Karpas-422 (cell line): ENCODE data around the gene HDAC3. TPM values are rescaled to one million over a fixed set of nuclear protein-coding genes. Genes with fewer than 3 reads are reported as not detected.

Source experiments
- DNase-seq: peaks from one replicate; pipeline ENCODE4 v3.0.0-alpha.2; 2015
- H2AFZ ChIP-seq: fragments of 200-600 bp; sonication (generic); 2 replicates; pipeline ENCODE4 v1.6.1; 2014; ENCODE audit warnings: antibody characterized with exemption, low read length, mixed read lengths
- H3K27ac ChIP-seq: fragments of 200-600 bp; sonication (generic); 2 replicates; pipeline ENCODE4 v1.5.1; 2014; ENCODE audit warnings: mild to moderate bottlenecking, low read length, moderate library complexity
- H3K27me3 ChIP-seq: fragments of 200-600 bp; sonication (generic); 2 replicates; pipeline ENCODE4 v1.6.1; 2014; ENCODE audit warnings: low read length, mixed read lengths
- H3K36me3 ChIP-seq: fragments of 200-600 bp; sonication (generic); 2 replicates; pipeline ENCODE4 v1.6.1; 2014; ENCODE audit warnings: low read length, mixed read lengths; ENCODE audit not compliant: insufficient read depth
- H3K4me1 ChIP-seq: fragments of 200-600 bp; sonication (generic); 2 replicates; pipeline ENCODE4 v1.6.1; 2014; ENCODE audit warnings: mild to moderate bottlenecking, low read length, mixed read lengths
- H3K4me2 ChIP-seq: fragments of 200-600 bp; sonication (generic); 2 replicates; pipeline ENCODE4 v1.6.1; 2014; ENCODE audit warnings: low read length, low read depth, mild to moderate bottlenecking; ENCODE audit not compliant: poor library complexity, severe bottlenecking
- H3K4me3 ChIP-seq: fragments of 200-600 bp; sonication (generic); 2 replicates; pipeline ENCODE4 v1.5.1; 2014; ENCODE audit warnings: mild to moderate bottlenecking, antibody characterized with exemption, low read length, mixed read lengths
- H3K79me2 ChIP-seq: fragments of 200-600 bp; sonication (generic); 2 replicates; pipeline ENCODE4 v1.6.1; 2014; ENCODE audit warnings: mild to moderate bottlenecking, low read length, mixed read lengths
- H3K9ac ChIP-seq: fragments of 200-600 bp; sonication (generic); 2 replicates; pipeline ENCODE4 v1.6.0; 2014; ENCODE audit warnings: low read length
- H3K9me2 ChIP-seq: fragments of 200-600 bp; sonication (generic), shearing (Covaris generic); replicated peaks from 2 replicates; pipeline ENCODE4 v1.6.0; 2014; ENCODE audit warnings: mild to moderate bottlenecking, low read length, moderate library complexity; ENCODE audit not compliant: insufficient read depth
- H3K9me3 ChIP-seq: fragments of 300-700, 200-600 bp; sonication (generic); 2 replicates; pipeline ENCODE4 v1.6.1; 2014; ENCODE audit warnings: low read length, mixed read lengths
- H4K20me1 ChIP-seq: fragments of 200-600 bp; sonication (generic); 2 replicates; pipeline ENCODE4 v1.6.1; 2014; ENCODE audit warnings: mild to moderate bottlenecking, antibody characterized with exemption, low read length, low read depth; ENCODE audit not compliant: insufficient read depth
- total RNA-seq: library from RNA; depleted of rRNA; stranded (reverse); fragments of >200 nt; shearing (Covaris generic); gene quantifications from 2 replicates; pipeline ENCODE4 v1.2.3, GENCODE V29; 2014; ENCODE audit warnings: low replicate concordance

The HDAC3 gene
- total RNA-seq, 1 experiment from 2014 or later: 128 TPM

GRCh38 chr5:141640698-141641097 is 4.0 kb upstream of the HDAC3 start:
- Histone ChIP-seq H3K9me3 (no peaks in the 10 kb centered on the region), H3K36me3 (peaks cover 14% of the 10 kb centered on the region), H3K4me2 (no peak overlapping the region), H3K9me2 (no peaks in the 10 kb centered on the region), H3K27ac (no peak overlapping the region), H4K20me1 (peaks cover 9% of the 10 kb centered on the region), H3K4me1 (peaks cover 16% of the 10 kb centered on the region), H3K27me3 (no peaks in the 10 kb centered on the region), H3K9ac (no peak overlapping the region), H2AFZ (no peak overlapping the region), H3K79me2 (peaks cover 22% of the 10 kb centered on the region), H3K4me3 (no peak overlapping the region)
- DNase-seq: no peak

- H3K9me2 ChIP-seq: no peaks in the 10 kb centered on the region
These were observed 3.4 kb upstream of the HDAC3 start for GRCh38 chr5:141640051-141640415.

DNA sequence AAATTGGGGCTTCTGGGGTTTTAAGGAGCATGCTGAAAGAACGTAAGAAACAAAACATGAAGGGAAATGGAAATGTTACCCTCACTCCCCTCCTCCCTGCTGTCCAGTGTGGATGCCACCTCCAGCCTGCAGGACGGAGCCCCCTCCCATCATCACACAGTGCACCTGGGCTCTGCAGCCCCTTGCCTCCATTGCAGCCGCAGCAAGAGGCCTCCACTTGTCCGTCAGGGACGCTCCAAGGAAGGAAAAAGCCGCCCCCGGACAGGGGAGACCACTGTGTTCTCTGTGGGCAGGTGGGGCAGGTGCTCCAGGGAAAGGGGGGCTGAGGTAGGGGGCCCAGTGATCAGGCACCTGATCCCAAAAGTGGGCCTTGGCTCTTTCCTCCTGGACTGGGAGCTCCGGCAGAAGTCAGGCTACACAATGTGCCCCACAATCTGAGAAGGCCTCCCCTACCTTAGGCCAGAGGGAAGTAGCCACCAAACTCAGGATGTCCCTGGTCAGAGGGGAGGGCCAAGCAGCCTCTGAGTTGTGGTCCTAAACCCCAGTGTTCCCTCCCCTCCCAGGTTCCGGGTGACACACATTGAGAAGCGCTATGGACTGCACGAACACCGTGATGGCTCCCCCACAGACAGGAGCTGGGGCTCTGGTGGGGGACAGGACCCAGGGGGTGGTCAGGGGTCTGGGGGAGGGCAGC is 2.9 kb upstream of the HDAC3 start:
- H3K9me2 ChIP-seq: no peaks in the 10 kb centered on the region
- no peak overlapping the region for H3K27ac ChIP-seq
- no peak overlapping the region for H2AFZ ChIP-seq
- no peak overlapping the region for H3K9ac ChIP-seq
- H3K27me3 ChIP-seq: no peaks in the 10 kb centered on the region
- H3K4me3 ChIP-seq: no peak overlapping the region
- peaks cover 20% of the 10 kb centered on the region for H3K36me3 ChIP-seq
- H3K4me2 ChIP-seq: no peak overlapping the region
- H3K4me1 ChIP-seq: peaks cover 28% of the 10 kb centered on the region
- no peaks in the 10 kb centered on the region for H3K9me3 ChIP-seq
- H3K79me2 ChIP-seq: peaks cover 34% of the 10 kb centered on the region
- DNase-seq: no peak
- peaks cover 21% of the 10 kb centered on the region for H4K20me1 ChIP-seq

More at GRCh38 chr5:141640051-141640415, 3.4 kb upstream of the HDAC3 start:
- Histone ChIP-seq H3K4me1 (peaks cover 23% of the 10 kb centered on the region), H3K9me3 (no peaks in the 10 kb centered on the region), H2AFZ (no peak overlapping the region), H3K36me3 (peaks cover 14% of the 10 kb centered on the region), H3K9ac (no peak overlapping the region), H4K20me1 (peaks cover 15% of the 10 kb centered on the region), H3K79me2 (peaks cover 28% of the 10 kb centered on the region), H3K27ac (no peak overlapping the region), H3K27me3 (no peaks in the 10 kb centered on the region), H3K4me2 (no peak overlapping the region), H3K4me3 (no peak overlapping the region)
- DNase-seq: no peak

DNA sequence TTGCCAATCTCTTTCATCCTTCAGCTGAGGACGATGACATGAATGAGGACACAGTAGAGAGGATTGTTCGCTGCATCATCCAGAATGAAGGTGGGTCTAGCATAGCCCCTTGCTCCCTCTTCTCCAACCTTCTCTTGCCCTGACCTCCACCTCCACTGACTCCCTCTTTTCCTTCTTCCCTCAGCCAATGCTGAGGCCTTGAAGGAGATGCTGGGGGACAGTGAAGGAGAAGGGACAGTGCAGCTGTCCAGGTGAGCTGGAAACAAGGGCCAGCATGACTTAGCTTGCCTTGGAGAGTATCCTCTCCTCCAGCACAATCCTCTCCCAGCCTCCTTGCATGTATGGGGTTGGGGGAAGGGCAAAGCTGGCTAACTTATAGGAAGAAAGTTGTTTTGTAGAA is 2.1 kb upstream of the HDAC3 start:
- Histone ChIP-seq H3K4me3 (peak overlapping the region; percentile 95), H4K20me1 (peaks cover 26% of the 10 kb centered on the region), H3K27me3 (no peaks in the 10 kb centered on the region), H3K9ac (peak overlapping the region; percentile 92), H3K79me2 (peaks cover 41% of the 10 kb centered on the region), H2AFZ (no peak overlapping the region), H3K36me3 (peaks cover 26% of the 10 kb centered on the region), H3K9me2 (no peaks in the 10 kb centered on the region), H3K4me1 (peaks cover 34% of the 10 kb centered on the region), H3K4me2 (peak overlapping the region; percentile 95), H3K27ac (0 out of 2 replicates have a peak overlapping the region, but pooled peaks have one; percentile 41), H3K9me3 (no peaks in the 10 kb centered on the region)
- DNase-seq: no peak

- peak overlapping the region; percentile 95 for H3K4me2 ChIP-seq
- no peaks in the 10 kb centered on the region for H3K27me3 ChIP-seq
- no peak overlapping the region; the same call in 1 of the 2 replicates for H2AFZ ChIP-seq
- H4K20me1 ChIP-seq: peaks cover 26% of the 10 kb centered on the region
- H3K4me3 ChIP-seq: peak overlapping the region; percentile 95
- H3K4me1 ChIP-seq: peaks cover 34% of the 10 kb centered on the region
- H3K27ac ChIP-seq: peak overlapping the region; percentile 74
- H3K79me2 ChIP-seq: peaks cover 50% of the 10 kb centered on the region
- no peaks in the 10 kb centered on the region for H3K9me2 ChIP-seq
- H3K36me3 ChIP-seq: peaks cover 29% of the 10 kb centered on the region
- DNase-seq: peak; percentile 91
- H3K9me3 ChIP-seq: no peaks in the 10 kb centered on the region
- peak overlapping the region; percentile 92 for H3K9ac ChIP-seq
These were observed 1.2 kb upstream of the HDAC3 start for GRCh38 chr5:141637767-141638419.

- Histone ChIP-seq H3K9ac (peak overlapping the region; percentile 92), H3K79me2 (peaks cover 56% of the 10 kb centered on the region), H3K9me2 (no peaks in the 10 kb centered on the region), H3K9me3 (no peaks in the 10 kb centered on the region), H3K4me1 (peaks cover 34% of the 10 kb centered on the region), H2AFZ (no peak overlapping the region; the same call in 1 of the 2 replicates), H3K4me2 (peak overlapping the region; percentile 95), H3K4me3 (peak overlapping the region; percentile 95), H4K20me1 (peaks cover 26% of the 10 kb centered on the region), H3K27me3 (no peaks in the 10 kb centered on the region), H3K27ac (peak overlapping the region; percentile 74), H3K36me3 (peaks cover 30% of the 10 kb centered on the region)
- DNase-seq: peak; percentile 78
These were observed 596 bp upstream of the HDAC3 start for GRCh38 chr5:141637123-141637766.

GRCh38 chr5:141636106-141636412 is 590 bp downstream of the HDAC3 start:
- peak overlapping the region; percentile 95 for H3K4me3 ChIP-seq
- H3K79me2 ChIP-seq: peaks cover 67% of the 10 kb centered on the region
- H2AFZ ChIP-seq: no peak overlapping the region
- H3K9me2 ChIP-seq: no peaks in the 10 kb centered on the region
- H3K36me3 ChIP-seq: peaks cover 37% of the 10 kb centered on the region
- H3K27me3 ChIP-seq: no peaks in the 10 kb centered on the region
- H4K20me1 ChIP-seq: peaks cover 26% of the 10 kb centered on the region
- H3K4me2 ChIP-seq: peak overlapping the region; percentile 95
- no peaks in the 10 kb centered on the region for H3K9me3 ChIP-seq
- H3K4me1 ChIP-seq: peaks cover 34% of the 10 kb centered on the region
- no peak for DNase-seq
- peak overlapping the region; percentile 92 for H3K9ac ChIP-seq
- H3K27ac ChIP-seq: peak overlapping the region; percentile 58; the same call in 1 of the 2 replicates

DNA sequence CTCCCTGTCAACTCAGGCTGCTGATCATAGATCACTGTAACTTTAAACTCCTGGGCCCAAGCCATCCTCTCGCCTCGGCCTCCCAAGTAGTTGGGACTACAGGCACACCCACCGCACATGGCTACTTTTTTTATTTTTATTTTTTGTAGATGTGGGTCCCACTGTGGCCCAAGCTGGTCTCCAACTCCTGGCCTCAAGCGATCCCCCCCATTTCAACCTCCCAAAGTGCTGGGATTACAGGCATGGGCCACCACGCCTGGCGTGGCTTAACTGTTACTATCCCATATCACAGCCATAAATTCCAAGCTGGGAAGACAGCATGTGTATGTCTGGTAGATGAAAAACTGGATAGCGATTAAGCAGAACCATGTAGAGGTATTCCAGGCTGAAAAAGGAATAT is 1.0 kb downstream of the HDAC3 start:
- H3K4me1 ChIP-seq: peaks cover 34% of the 10 kb centered on the region
- no peak for DNase-seq
- H3K9ac ChIP-seq: peak overlapping the region; percentile 92
- peaks cover 40% of the 10 kb centered on the region for H3K36me3 ChIP-seq
- peaks cover 26% of the 10 kb centered on the region for H4K20me1 ChIP-seq
- H3K27me3 ChIP-seq: no peaks in the 10 kb centered on the region
- H2AFZ ChIP-seq: no peak overlapping the region
- peaks cover 71% of the 10 kb centered on the region for H3K79me2 ChIP-seq
- no peaks in the 10 kb centered on the region for H3K9me3 ChIP-seq
- no peaks in the 10 kb centered on the region for H3K9me2 ChIP-seq
- no peak overlapping the region for H3K27ac ChIP-seq
- peak overlapping the region; percentile 95 for H3K4me3 ChIP-seq
- peak overlapping the region; percentile 95 for H3K4me2 ChIP-seq
